RPMI7951 (cell line): ENCODE measurements around the gene ARHGAP31. TPM values are rescaled to one million over a fixed set of nuclear protein-coding genes. Genes with fewer than 3 reads are reported as not detected.
"Not testable (repeated sequence)": the region's sequence is repeated elsewhere in the genome, so short reads cannot be mapped to it uniquely, and the experiment has no call there.

Experiments
- DNase-seq: peaks from one replicate; pipeline ENCODE4 v3.0.0-alpha.2; 2012; ENCODE audit warnings: low read depth
- total RNA-seq: library from RNA; depleted of rRNA; stranded (reverse); fragments of >200 nt; shearing (Covaris generic); gene quantifications from 2 replicates; pipeline ENCODE4 v1.2.3, GENCODE V29; 2014

ARHGAP31 gene
- total RNA-seq, 1 experiment from 2014 or later, result 4.7 TPM

DNA sequence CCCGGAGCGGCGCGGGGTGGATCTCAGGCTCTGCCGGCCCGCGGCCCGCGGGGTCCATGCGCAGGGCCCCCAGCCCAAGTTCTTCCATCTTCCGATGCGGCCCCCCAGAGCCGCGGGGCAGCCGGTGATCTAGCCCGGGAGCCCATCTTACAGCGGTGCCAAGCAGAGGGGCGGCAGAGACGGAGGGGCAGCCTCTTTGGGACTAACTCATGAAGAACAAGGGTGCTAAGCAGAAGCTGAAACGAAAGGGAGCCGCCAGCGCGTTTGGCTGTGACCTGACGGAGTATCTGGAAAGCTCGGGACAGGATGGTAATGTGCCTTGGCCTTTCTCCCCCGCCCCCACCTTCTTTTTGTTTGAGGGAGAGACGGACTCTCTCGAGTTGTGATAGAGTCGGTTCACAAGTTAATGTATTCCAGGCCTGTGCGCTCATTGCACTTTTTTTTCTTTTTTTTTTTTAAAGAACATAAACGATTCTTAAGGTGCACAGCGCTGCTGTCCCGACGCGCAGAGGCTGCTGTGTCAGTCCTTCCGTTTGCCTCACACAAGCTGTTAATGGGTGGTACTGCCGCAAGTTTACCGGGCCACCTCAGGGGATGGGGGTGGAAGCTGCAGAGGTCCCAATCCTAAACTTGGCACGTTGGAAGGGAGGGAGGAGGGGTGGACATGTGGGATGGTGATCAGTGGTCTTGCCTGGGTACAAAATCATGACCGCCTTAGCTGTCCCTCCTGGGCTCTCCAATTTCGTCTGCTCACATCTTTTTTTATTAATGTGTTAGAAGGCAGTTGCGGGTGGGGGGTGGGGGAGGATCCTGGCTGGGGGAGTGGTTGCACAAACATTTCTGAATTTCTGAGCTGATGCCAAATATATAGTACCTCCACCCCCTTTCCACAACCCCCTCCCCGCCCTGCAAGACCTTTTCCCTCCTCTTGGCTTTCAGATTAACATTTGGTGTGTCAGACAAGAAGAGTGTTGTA lies 801 bp downstream of the ARHGAP31 start:
- peak; percentile 45 for DNase-seq

DNA sequence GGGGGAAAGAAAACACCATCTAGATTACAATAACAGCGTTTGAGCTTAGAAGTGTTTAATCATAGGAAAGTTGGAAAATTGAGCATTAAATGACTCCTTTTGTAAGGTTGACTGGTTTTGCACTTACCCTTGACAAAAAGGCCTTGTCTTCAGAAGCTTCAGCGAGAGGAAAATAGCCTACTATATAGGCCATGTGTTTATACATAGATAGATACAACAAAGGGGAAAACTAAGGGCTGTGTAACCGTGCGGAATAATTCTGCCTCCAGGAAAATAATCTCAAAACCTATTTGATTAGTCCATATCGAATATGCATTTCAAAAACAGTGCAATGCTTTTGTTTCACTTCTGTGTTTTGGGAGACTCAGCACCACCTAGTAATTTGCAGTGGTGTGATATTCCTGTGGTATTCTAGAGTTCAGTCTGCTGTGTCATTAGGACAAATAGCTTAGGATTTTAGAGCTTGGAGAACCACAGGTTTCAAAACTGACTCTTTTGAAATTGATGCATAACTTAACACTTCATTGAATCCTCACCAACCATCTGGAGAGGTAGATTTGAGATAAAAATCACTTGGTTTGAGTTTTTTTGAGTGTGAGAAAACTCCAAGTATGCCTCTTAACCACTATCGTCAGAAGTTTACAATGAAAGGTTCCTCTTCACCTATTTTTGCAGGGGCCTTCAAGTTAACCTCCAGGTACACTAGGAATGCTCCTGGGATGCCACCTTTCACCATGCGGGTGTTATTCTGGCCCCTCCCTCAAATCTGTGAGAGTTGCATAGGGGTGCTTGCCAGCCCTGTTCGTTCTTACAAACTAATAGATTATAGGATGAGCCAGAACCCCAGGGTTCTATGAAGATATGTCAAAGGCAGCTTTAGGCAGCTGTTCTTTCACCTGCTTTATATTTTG lies 1.9 kb downstream of the ARHGAP31 start:
- DNase-seq, result peak; percentile 39

DNA sequence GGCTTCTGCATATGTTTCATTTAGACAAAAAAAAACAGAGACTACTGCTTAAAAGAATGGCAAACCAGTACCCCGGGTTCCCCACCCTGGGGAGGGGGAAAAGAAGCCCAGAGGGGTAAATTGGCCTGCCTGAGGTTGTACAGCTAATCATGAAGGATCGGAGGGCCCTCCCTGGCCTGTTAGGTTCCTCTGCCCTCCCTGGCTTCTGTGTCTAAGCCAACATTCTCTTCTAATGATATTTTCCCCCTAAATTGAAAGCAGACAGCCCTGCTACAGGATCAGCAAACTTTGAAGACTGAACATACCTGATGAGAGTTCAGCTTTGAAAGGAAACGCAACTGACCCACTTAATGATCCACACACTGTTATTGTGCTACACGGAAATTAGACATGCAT lies 2.5 kb downstream of the ARHGAP31 start:
- DNase-seq, result no peak

DNA sequence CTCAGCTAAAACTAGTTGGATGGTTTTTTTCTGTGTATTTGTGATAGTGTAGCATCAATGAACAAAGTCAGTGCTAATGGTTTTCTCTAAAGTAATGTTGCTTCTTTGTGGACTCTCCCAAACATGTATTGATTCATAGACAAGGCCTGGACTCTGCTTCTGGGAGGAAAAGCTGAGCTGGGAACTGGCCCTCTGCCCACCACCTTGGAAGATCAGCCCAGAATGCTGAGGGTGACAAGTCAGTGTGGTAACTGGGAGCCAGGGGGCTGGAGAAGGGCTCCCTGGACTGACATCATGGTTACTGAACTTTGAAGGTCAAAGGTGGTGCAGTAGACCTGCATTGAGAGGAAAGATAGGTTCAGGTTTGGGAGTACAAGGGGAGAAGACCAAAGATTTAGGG lies 3.0 kb downstream of the ARHGAP31 start:
- no peak for DNase-seq

DNA sequence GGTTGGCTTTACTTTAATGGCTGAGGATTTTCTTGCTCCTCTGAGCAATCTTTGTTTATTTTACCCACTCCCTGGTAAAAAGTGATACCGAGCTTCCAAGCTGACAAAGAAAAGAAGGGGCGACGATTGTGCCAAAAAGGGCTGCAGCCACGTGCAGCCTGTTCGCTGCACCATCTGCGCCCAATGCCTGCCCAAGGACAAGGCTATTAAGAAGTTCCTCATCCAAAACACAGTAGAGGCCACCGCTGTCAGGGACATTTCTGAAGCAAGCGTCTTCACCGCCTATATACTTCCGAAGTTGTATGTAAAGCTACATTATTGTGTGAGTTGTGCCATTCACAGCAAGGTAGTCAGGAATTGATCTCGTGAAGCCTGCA lies 4.4 kb downstream of the ARHGAP31 start:
- no peak for DNase-seq

DNA sequence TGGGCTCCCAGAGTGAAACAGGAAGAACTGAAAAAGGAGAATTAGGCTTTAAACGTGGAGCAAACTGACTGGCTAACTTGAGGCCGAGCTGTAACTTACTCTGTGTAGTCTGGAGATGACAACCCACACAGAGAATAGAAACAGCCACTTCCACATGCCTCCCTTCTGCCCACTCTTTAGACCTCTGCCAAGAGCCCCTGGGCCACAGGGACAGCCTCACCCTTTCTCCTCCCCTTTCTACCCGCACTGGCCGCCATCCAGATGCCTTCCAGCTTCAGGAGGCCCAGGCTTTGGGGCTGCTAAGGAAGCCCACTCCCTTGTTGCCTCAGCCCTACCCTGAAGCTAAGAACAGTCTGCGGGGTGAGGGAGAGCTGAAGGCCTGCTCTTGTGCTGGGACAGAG lies 6.8 kb downstream of the ARHGAP31 start:
- peak; percentile 52 for DNase-seq

DNA sequence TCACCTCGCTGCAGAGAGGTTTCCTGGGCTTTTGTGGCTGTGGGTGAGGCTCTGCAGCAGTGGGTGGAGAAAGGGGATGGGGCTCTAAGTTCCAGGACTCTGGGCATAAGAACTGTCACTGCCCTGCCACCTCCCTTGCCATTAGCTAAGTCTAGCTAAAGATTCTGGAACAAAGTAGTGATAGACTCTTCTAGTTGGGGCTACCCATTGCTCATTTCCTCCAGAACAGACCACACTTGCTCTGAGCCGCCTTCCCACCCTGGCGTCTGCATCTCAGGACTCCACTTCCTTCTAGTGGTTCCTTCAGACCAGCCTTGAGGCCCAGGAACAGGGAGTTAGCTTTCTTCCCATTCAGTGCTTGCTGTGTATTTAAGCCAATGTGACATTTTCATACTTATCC lies 7.5 kb downstream of the ARHGAP31 start:
- no peak for DNase-seq

DNA sequence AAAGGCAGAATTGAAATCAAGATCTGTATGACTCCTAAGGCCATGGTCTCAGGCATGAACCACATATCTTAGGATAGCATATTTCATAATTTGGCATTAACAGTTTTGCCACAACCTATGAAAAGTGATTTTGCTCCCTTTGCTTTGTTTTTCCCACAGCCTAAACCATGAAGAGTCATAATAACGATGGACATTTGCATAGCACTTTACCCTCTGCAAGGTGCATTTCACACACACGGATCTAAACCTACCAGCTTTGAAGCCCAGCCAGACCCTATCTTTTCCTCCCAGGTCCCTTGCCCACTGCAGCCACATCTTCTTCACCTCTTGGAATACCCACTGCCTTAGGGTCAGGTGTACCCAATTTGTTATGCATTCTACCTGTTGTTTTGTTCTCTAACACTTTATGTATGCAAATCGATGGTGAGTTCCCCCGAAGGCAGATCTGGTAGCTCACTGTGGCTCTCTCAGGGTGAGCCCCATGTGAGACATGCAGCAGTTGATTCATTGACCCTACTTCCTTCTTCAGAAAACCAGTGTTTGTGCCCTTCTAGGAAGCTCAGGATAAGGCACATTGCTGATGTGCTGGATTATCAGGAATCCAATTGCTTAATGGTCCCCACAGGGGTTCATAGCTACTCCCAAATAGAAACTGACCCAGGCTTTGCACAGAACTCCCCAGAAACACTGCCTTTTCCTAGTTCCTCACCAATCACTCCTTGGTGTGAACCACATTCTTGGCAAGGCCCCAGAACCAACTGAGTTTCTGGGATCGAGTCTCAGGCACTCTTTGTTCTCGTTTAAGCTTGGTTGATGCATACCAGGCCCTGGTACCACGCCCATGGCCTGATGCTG lies 8.7 kb downstream of the ARHGAP31 start:
- no peak for DNase-seq

DNA sequence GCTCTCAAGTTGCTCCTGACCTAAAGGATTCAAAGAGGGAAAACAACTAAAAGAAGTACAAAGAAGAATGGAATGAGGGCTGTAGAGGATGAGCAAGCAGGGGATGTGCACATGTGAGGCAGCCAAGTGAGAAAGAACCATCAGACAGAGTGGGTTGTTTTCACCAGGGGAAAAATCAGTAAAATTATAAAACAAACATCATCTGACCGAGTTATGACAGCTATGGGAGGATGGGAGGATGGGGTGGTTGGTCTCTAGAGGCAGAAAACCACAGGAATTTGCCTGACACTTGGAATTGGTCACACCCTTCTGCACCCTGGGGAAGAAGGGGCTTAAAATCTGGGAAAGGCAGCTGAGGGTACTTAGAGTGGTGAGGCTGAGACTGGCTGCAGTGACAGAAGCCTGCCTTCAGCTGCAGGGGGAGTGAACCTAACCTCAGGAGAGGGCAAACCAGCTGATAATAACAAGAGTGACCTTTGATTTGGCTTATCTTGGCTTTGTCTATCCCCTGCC lies 10.1 kb downstream of the ARHGAP31 start:
- DNase-seq, result peak; percentile 76

DNA sequence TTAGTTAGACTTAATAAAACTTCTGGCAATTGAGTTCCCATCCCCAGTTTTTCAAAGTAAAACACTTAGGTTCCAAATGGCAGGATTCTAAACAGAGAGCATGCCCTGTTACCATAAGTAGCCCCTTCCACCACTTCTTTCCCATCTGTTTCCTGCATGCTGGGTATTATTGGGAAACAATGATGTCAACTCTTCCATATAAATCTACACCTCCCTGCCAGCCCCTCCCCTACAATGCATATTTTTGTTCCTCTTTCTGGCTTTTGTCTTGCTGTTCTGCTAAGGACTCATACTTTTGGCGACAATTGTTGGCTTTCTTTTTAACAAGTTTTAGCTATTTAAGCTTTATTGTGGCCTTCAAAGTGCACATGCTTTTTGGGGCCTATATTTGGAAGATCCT lies 11.1 kb downstream of the ARHGAP31 start:
- DNase-seq, result no peak

DNA sequence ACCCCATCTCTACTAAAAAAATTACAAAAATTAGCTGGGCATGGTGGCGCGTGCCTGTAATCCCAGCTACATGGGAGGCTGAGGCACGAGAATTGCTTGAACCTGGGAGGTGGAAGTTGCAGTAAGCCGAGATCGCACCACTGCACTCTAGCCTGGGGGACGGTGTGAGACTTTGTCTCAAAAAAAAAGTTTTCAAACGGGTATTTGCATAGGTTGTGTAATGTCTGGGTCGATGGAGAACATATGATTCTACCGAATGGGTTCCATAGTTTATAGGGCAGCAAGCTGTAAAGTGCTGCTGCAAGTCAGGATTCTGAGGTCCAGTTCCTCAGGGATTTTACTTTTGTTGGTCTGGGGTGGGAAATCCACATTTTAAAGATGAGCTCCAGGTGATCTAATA lies 12.2 kb downstream of the ARHGAP31 start:
- DNase-seq, result not testable (repeated sequence)

DNA sequence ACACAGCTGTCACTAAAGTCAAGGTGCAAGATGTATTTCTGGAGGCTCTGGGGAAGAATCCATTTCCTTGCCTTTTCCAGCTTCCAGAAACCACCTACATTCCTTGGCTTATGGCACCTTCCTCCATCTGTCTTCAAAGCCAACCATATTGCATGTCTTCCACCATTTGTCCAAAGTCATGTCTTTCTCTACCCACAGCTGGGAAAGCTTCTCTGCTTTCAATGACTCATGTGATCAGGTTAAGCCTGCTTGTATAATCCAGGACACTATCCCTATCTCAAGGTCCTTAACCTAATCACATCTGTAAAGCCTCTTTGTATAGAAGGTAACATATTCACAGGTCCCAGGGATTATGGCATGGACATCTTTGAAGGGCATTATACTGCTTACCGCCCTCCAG lies 14.2 kb downstream of the ARHGAP31 start:
- DNase-seq, result peak; percentile 29

DNA sequence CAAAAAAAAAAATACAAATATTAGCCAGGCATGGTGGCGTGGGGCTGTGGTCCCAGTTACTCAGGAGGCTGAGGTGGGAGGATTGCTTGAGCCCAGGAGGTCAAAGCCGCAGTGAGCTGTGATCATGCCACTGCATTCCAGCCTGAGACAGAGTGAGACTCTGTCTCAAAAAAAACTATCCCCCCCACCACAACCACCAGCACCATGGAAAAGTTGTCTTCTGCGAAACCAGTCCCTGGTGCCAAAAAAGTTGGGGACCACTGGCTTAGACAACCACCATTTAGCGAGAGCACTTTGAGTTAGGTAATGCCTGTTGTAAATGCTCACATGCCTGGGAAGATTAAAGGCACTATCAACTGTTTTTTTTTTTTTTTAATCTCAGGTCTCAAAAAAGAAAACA lies 15.4 kb downstream of the ARHGAP31 start:
- DNase-seq, result no peak

DNA sequence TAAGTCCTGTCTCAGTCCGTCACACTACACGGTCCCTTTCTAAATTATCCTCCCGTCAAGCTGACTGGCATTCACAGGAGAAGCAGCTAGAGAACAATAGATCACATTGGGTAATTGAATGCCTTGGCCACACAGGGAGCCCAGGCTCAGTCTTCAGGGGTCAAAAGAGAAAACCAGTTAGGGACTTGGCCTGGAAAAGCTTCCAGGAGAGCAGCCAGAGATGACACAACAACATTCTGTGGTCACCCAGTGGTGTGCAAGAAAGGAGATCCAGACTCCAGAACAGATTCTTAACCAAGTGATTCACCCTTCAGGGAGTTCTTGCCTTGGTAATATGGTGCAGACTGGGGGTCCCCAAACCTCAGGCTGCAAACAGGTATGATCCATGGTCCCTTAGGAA lies 15.9 kb downstream of the ARHGAP31 start:
- peak; percentile 98 for DNase-seq

DNA sequence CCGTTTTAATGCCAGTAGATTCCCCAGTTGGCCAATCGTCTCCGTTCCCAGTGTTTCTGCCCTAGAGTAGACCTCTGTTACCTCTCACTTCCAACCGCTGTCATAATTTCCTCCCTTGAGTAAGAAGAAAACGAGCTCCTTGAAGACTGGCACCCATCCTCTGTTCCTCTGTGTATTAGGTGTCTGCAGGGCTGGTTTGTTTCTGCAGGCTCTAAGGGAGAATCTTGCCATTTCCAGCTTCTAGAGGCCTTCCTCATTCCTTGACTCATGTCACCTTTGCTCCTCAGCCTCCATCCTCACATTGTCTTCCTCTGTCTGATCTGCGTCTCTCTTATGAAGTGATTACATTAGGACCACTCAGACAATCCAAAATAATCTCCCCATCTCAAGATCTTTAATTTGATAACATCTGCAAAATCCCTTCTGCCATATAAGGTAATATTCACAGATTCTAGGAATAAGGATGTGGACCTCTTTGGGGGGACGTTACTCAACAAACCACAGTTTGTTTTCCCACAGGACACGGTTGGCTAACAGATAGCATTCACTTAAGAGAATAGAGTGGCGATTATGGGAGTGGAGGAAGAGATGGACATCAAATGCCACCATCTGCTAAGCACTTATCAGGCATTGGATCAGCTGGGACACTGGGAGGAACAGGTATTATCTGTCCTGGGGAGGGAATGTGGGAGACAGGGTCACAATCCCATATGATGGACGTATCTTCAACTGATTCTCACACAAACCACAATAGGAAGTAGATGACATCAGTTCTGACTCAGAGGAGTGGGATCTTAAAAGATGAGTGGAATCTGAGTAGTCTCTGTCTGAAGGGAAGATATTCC lies 17.1 kb downstream of the ARHGAP31 start:
- DNase-seq, result peak; percentile 93

DNA sequence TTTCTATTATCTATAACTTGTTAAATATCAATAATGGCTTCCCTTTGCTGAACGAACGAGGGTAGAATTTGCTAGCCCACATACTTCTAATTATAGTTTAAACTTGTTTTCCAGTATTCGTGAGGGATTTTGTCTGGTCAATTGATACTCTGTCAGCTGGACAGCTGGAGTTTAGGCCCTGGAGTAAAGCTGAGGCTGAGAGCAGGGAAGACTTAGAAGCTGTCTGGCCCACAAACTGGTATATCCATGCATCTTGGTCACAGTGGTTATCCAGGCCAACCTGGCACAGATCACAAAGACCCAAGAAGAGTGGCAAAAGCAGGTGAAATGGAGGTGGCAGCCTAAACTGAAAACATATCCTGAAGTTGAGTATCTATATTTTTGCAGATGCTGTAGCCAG lies 19.3 kb downstream of the ARHGAP31 start:
- DNase-seq, result no peak

DNA sequence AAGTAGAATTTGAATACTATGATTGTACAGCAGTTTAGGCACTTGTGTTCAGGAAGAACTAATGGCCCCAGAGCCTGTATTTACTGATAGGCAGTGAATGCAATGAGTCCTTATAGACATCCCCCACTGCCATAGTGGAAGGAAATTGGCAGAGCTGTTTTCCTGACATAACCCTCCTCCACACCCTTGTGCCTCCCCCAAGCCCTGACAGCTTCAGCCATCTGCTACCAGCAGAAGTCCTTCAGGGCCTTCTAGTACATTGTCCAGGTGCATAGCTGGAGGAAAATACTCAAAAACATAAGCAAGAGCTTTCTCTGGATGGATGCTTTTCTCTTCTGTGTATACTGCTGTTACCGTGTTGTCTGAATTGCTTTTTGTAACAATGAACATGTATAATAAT lies 20.6 kb downstream of the ARHGAP31 start:
- no peak for DNase-seq

DNA sequence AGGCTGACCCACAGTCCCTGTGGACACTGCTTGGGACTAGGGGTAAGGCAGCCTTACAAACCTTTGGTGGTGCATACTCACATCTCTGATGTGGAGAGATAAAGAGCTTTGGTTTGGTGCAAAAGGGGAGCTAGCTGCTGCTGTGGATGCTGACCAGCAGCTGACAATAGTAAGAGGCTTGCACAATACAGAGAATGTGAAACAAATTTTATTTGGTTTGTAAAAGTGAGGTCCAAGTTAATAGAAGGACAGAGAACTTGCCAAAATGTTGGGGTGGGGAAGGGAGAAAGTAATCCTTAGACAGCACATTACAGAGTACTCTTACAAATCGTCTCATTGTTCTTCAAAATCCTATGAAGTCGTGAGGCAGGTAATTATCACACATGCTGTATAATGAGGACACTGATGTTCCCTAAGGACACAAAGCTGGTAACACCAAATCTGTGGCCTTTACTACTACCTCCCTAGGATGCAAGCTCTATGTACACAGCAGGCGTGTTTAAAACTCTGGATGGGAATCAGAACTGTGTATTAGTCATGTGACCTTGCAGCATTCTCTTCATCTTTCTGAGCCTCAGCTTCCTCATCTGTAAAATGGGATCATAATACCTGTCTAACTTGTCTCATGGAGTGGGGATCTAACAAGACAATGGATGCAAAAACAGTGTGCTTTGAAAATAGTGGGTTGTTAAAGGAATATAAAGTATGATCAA lies 21.6 kb downstream of the ARHGAP31 start:
- DNase-seq, result no peak

DNA sequence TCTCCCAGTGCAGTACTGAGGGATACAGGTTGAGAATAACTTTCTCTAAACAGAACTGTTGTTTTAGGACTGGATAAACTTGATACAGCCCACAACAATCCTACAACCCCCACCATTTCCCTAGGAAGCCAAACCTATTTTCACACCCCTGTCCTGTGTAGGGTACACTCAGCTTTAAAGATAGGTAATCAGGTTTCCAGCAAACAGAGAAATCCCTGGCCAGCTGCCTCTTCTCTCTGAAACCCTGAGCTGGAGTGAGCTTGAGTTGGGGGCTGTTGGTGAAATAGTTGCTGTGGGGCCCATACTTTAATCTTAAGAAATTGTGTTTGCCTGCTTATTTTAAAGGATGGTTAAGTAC lies 22.1 kb downstream of the ARHGAP31 start:
- no peak for DNase-seq

DNA sequence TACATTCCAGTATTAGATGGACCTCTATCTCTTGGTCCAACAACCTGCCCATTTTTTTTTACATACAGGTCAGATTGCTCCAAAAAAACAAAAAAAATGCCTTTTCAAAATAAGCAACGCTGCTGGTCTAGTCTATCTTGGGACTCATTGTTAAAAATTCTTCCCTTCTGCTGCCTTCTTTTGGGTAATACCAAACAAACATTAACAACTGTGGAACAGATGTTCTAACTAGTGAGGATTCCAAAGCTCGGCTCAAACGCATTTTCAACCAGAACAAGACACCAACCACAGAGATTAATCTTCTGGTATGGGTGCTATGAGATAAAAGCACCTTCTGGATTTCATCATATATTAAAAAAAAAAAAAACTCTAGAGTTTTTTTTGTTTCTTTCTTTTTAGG lies 24.7 kb downstream of the ARHGAP31 start:
- peak; percentile 52 for DNase-seq
